Measurements from ENCODE around the gene UPK1B. TPM values are rescaled to one million over a fixed set of nuclear protein-coding genes. Genes with fewer than 3 reads are reported as not detected.

The UPK1B gene
- total RNA-seq, 2 experiments from 2014 or later: not detected

- BruUV-seq (replicated peaks): no TSS peak
- H3K9me2 ChIP-seq (ENCODE audit: insufficient read depth, low read length): no peaks in the 10 kb centered on the region
- ChIA-PET CTCF (ENCODE audit: unreplicated experiment) (no interaction called here), POLR2A (interaction anchor here (0.9 kb wide), 1 partner anchor 15 kb away, joined by 3 read pairs; no protein-coding TSS in a partner anchor)
- no peak overlapping the region for H2AFZ ChIP-seq (ENCODE audit: low read length)
- H3K4me1 ChIP-seq (ENCODE audit: insufficient read depth, low read length, poor library complexity, severe bottlenecking): no peaks in the 10 kb centered on the region
- H3K79me2 ChIP-seq (ENCODE audit: insufficient read depth, low read depth, low read length): no peaks in the 10 kb centered on the region
- TF ChIP-seq CTCF (conservative IDR thresholded peaks at IDR 0.05; ENCODE audit: low read length) (no peak), EZH2phosphoT487 (IDR thresholded peaks at IDR 0.05; ENCODE audit: borderline replicate concordance, low read depth, low read length) (no peak)
- H4K20me1 ChIP-seq (ENCODE audit: insufficient read depth, low read length): no peaks in the 10 kb centered on the region
- DNase-seq (ENCODE audit: low spot score): no peak
- no peak overlapping the region for H3K4me3 ChIP-seq (ENCODE audit: low read depth, low read length, poor library complexity, severe bottlenecking)
- no peak overlapping the region for H3K4me2 ChIP-seq (ENCODE audit: low read length)
- H3K27ac ChIP-seq (ENCODE audit: low read depth, low read length, poor library complexity, severe bottlenecking): no peak overlapping the region
- H3K9me3 ChIP-seq (ENCODE audit: low read length): no peaks in the 10 kb centered on the region
- H3K36me3 ChIP-seq (ENCODE audit: insufficient read depth, low read length): no peaks in the 10 kb centered on the region
- intact Hi-C loops (cut with micrococcal nuclease; ENCODE audit: unreplicated experiment): no loop called here
Observed at GRCh38 chr3:119195911-119196310, 22.5 kb downstream of the UPK1B start.

- Histone ChIP-seq H3K4me1 (ENCODE audit: insufficient read depth, low read length, poor library complexity, severe bottlenecking) (peaks cover 17% of the 10 kb centered on the region), H3K4me2 (ENCODE audit: low read length) (no peak overlapping the region), H3K79me2 (ENCODE audit: insufficient read depth, low read depth, low read length) (no peaks in the 10 kb centered on the region), H3K36me3 (ENCODE audit: insufficient read depth, low read length) (peaks cover 12% of the 10 kb centered on the region), H4K20me1 (ENCODE audit: insufficient read depth, low read length) (no peaks in the 10 kb centered on the region), H3K27ac (ENCODE audit: low read depth, low read length, poor library complexity, severe bottlenecking) (no peak overlapping the region), H3K9me2 (ENCODE audit: insufficient read depth, low read length) (no peaks in the 10 kb centered on the region), H3K4me3 (ENCODE audit: low read depth, low read length, poor library complexity, severe bottlenecking) (no peak overlapping the region), H3K9me3 (ENCODE audit: low read length) (no peaks in the 10 kb centered on the region), H2AFZ (ENCODE audit: low read length) (no peak overlapping the region)
- no peak for TF ChIP-seq CTCF (conservative IDR thresholded peaks at IDR 0.05; ENCODE audit: low read length)
- no peak for TF ChIP-seq EZH2phosphoT487 (IDR thresholded peaks at IDR 0.05; ENCODE audit: borderline replicate concordance, low read depth, low read length)
- no TSS peak for BruUV-seq (replicated peaks)
- ChIA-PET CTCF (ENCODE audit: unreplicated experiment) (no interaction called here), POLR2A (interaction anchor here (0.5 kb wide), 1 partner anchor 34 kb away, joined by 8 read pairs; no protein-coding TSS in a partner anchor)
- intact Hi-C loops (cut with micrococcal nuclease; ENCODE audit: unreplicated experiment): no loop called here
- DNase-seq (ENCODE audit: low spot score): no peak
Observed at GRCh38 chr3:119205209-119205608, 31.8 kb downstream of the UPK1B start.

- Histone ChIP-seq H3K4me2 (ENCODE audit: low read length) (no peak overlapping the region), H3K36me3 (ENCODE audit: insufficient read depth, low read length) (peaks cover 16% of the 10 kb centered on the region), H2AFZ (ENCODE audit: low read length) (no peak overlapping the region), H4K20me1 (ENCODE audit: insufficient read depth, low read length) (no peaks in the 10 kb centered on the region), H3K27ac (ENCODE audit: low read depth, low read length, poor library complexity, severe bottlenecking) (no peak overlapping the region), H3K4me3 (ENCODE audit: low read depth, low read length, poor library complexity, severe bottlenecking) (no peak overlapping the region), H3K79me2 (ENCODE audit: insufficient read depth, low read depth, low read length) (no peaks in the 10 kb centered on the region), H3K9me3 (ENCODE audit: low read length) (no peaks in the 10 kb centered on the region), H3K4me1 (ENCODE audit: insufficient read depth, low read length, poor library complexity, severe bottlenecking) (peaks cover 17% of the 10 kb centered on the region), H3K9me2 (ENCODE audit: insufficient read depth, low read length) (no peaks in the 10 kb centered on the region)
- ChIA-PET POLR2A (interaction anchor here (0.5 kb wide), 1 partner anchor 34 kb away, joined by 8 read pairs; no protein-coding TSS in a partner anchor), CTCF (ENCODE audit: unreplicated experiment) (no interaction called here)
- DNase-seq (ENCODE audit: low spot score): no peak
- BruUV-seq (replicated peaks): no TSS peak
- TF ChIP-seq CTCF (conservative IDR thresholded peaks at IDR 0.05; ENCODE audit: low read length) (no peak), EZH2phosphoT487 (IDR thresholded peaks at IDR 0.05; ENCODE audit: borderline replicate concordance, low read depth, low read length) (no peak)
- intact Hi-C loops (cut with micrococcal nuclease; ENCODE audit: unreplicated experiment): no loop called here
Observed at GRCh38 chr3:119205685-119206084, 32.3 kb downstream of the UPK1B start.

Measured in OCI-LY7 (cell line).